Fibroblast of lung (primary cell): ENCODE data around the gene C21orf58.

Experiments used
- CTCF ChIP-seq, 2 donors: IDR thresholded peaks in 1 of 2; conservative IDR thresholded peaks in 1 of 2; 1 replicate in 1 of 2; 2 replicates in 1 of 2; pipeline ENCODE4 v1.5.1; 2011 to 2012; ENCODE audit warnings: low read length in 2 of 2, control low read depth in 1 of 2, inconsistent platforms in 1 of 2, low read depth in 1 of 2, mild to moderate bottlenecking in 1 of 2
- EZH2 ChIP-seq: IDR thresholded peaks from 2 replicates; pipeline ENCODE4 v1.5.1; 2012; ENCODE audit warnings: low read length, control low read depth, mild to moderate bottlenecking; ENCODE audit errors: missing control alignments

- TF ChIP-seq CTCF (conservative IDR thresholded peaks at IDR 0.05 in 1 of 2, IDR thresholded peaks at IDR 0.05 in 1 of 2; ENCODE audit: low read depth in 1 of 2, low read length in 2 of 2) (no peak), EZH2 (no peak)
These were observed 70.8 kb downstream of the C21orf58 start for GRCh38 chr21:46252840-46253239.
